Esophagus (tissue), 2 donors: ENCODE measurements around the gene IST1. TPM values are rescaled to one million over a fixed set of nuclear protein-coding genes. Genes with fewer than 3 reads are reported as not detected.

ENCODE experiments used
- H3K27ac ChIP-seq, 2 donors: one replicate each; pipeline ENCODE4 v1.5.1; 2013; ENCODE audit warnings: low read depth in 2 of 2, mild to moderate bottlenecking in 2 of 2, inconsistent platforms in 1 of 2, low read length in 1 of 2, moderate library complexity in 1 of 2
- H3K27me3 ChIP-seq, 2 donors: one replicate each; pipeline ENCODE4 v1.6.1; 2013; ENCODE audit warnings: low read length in 2 of 2, control low read depth in 1 of 2, mild to moderate bottlenecking in 1 of 2; ENCODE audit not compliant: insufficient read depth in 2 of 2, control insufficient read depth in 1 of 2
- H3K36me3 ChIP-seq, 2 donors: one replicate each; pipeline ENCODE4 v1.6.1; 2013; ENCODE audit warnings: low read length in 1 of 2; ENCODE audit not compliant: control insufficient read depth in 2 of 2, insufficient read depth in 2 of 2
- H3K4me1 ChIP-seq, 2 donors: one replicate each; pipeline ENCODE4 v1.6.1; 2013; ENCODE audit warnings: low read length in 1 of 2; ENCODE audit not compliant: control insufficient read depth in 2 of 2, insufficient read depth in 2 of 2
- H3K4me3 ChIP-seq, 2 donors: one replicate each; pipeline ENCODE4 v1.5.1; 2013; ENCODE audit warnings: low read length in 2 of 2, mild to moderate bottlenecking in 2 of 2, low read depth in 1 of 2, moderate library complexity in 1 of 2
- H3K9me3 ChIP-seq, 2 donors: one replicate each; pipeline ENCODE4 v1.6.1; 2013; ENCODE audit warnings: mild to moderate bottlenecking in 2 of 2, low read depth in 1 of 2, low read length in 1 of 2, moderate library complexity in 1 of 2; ENCODE audit not compliant: control insufficient read depth in 2 of 2, insufficient read depth in 1 of 2
- WGBS, 2 donors: extraction: QIAGEN DNeasy Blood & Tissue Kit; methylation state at CpG; one replicate each; pipeline ENCODE4 v1.1.7; 2013; 5-methylcytosine and 5-hydroxymethylcytosine counted together
- polyA plus RNA-seq, 2 donors: library from polyadenylated mRNA; stranded (reverse); fragments of 200-250 nt; gene quantifications; one replicate each; pipeline ENCODE4 v1.2.3, GENCODE V29; 2013
- donor health status: healthy with polysubstance abuse.
- donor health status: Bipolar disorder and iron deficiency.

The IST1 gene
- polyA plus RNA-seq, 2 donors, result 78.8 to 101 TPM

GRCh38 chr16:71943887-71944286 is 48.6 kb downstream of the IST1 start:
- H3K27me3 ChIP-seq, result no peaks in the 10 kb centered on the region
- no peaks in the 10 kb centered on the region for H3K9me3 ChIP-seq
- WGBS, 2 donors, result 43 to 47% methylated on average over 2 of the region's 2 CpGs
- no peaks in the 10 kb centered on the region for H3K36me3 ChIP-seq
- no peak overlapping the region for H3K4me3 ChIP-seq
- no peak overlapping the region for H3K27ac ChIP-seq
- no peaks in the 10 kb centered on the region for H3K4me1 ChIP-seq

GRCh38 chr16:71945616-71946015 is 50.3 kb downstream of the IST1 start:
- no peaks in the 10 kb centered on the region for H3K9me3 ChIP-seq
- H3K4me1 ChIP-seq, result no peaks in the 10 kb centered on the region
- no peaks in the 10 kb centered on the region for H3K36me3 ChIP-seq
- no peak overlapping the region for H3K27ac ChIP-seq
- WGBS, 2 donors, result 74% methylated on average over 6 of the region's 6 CpGs
- no peaks in the 10 kb centered on the region for H3K27me3 ChIP-seq
- no peak overlapping the region for H3K4me3 ChIP-seq

- Histone ChIP-seq H3K27ac (no peak overlapping the region), H3K27me3 (no peaks in the 10 kb centered on the region), H3K4me1 (no peaks in the 10 kb centered on the region), H3K4me3 (no peak overlapping the region), H3K9me3 (no peaks in the 10 kb centered on the region), H3K36me3 (no peaks in the 10 kb centered on the region)
- WGBS, 2 donors, result 53 to 54% methylated on average over 5 of the region's 5 CpGs
Measured at GRCh38 chr16:71952825-71953224, 57.5 kb downstream of the IST1 start.

- no peak overlapping the region for H3K4me3 ChIP-seq
- no peak overlapping the region for H3K27ac ChIP-seq
- no peaks in the 10 kb centered on the region for H3K36me3 ChIP-seq
- no peaks in the 10 kb centered on the region for H3K27me3 ChIP-seq
- H3K9me3 ChIP-seq, result no peaks in the 10 kb centered on the region
- no peaks in the 10 kb centered on the region for H3K4me1 ChIP-seq
- 67 to 70% methylated on average over 5 of the region's 5 CpGs for WGBS, 2 donors
Measured at GRCh38 chr16:71954180-71954579, 58.8 kb downstream of the IST1 start.

DNA sequence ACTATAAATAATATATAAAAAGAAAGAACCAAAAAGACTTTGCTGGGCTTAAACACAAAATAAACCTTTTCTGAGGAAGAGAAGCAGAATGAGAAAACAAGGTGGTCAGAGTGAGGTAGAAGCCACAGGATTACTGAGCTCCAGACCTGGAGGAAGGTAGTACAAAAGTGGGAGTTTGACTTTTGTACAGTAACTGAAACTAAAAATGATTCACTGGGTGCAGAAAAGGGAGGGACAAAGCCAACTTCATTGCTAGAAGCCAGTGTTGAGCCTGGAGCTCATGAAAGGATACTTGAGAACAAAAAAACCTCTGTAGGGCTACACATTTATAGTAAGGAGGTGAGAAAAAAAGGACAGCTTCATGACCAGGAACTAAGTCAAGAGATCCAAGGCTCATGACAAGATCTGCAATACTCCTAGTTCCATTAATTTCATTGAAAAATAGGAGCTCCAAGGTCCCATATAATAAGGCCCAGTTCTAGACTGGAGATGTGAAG is 59.4 kb downstream of the IST1 start:
- H3K4me3 ChIP-seq, result no peak overlapping the region
- H3K4me1 ChIP-seq, result no peaks in the 10 kb centered on the region
- H3K27me3 ChIP-seq, result no peaks in the 10 kb centered on the region
- H3K36me3 ChIP-seq, result no peaks in the 10 kb centered on the region
- H3K9me3 ChIP-seq, result no peaks in the 10 kb centered on the region
- no peak overlapping the region for H3K27ac ChIP-seq

GRCh38 chr16:71956486-71956885 is 61.2 kb downstream of the IST1 start:
- 60 to 61% methylated on average over 3 of the region's 3 CpGs for WGBS, 2 donors

GRCh38 chr16:71961066-71962039 is 66.0 kb downstream of the IST1 start:
- H3K4me1 ChIP-seq, result no peaks in the 10 kb centered on the region
- H3K4me3 ChIP-seq, result no peak overlapping the region
- no peaks in the 10 kb centered on the region for H3K36me3 ChIP-seq
- H3K27ac ChIP-seq, result no peak overlapping the region
- H3K9me3 ChIP-seq, result no peaks in the 10 kb centered on the region
- WGBS, 2 donors, result 58 to 59% methylated on average over 14 of the region's 14 CpGs
- H3K27me3 ChIP-seq, result no peaks in the 10 kb centered on the region

More at GRCh38 chr16:71956486-71956885, 61.2 kb downstream of the IST1 start:
- H3K27me3 ChIP-seq, result no peaks in the 10 kb centered on the region
- H3K27ac ChIP-seq, result no peak overlapping the region
- no peaks in the 10 kb centered on the region for H3K9me3 ChIP-seq
- H3K4me3 ChIP-seq, result no peak overlapping the region
- H3K36me3 ChIP-seq, result no peaks in the 10 kb centered on the region
- no peaks in the 10 kb centered on the region for H3K4me1 ChIP-seq

DNA sequence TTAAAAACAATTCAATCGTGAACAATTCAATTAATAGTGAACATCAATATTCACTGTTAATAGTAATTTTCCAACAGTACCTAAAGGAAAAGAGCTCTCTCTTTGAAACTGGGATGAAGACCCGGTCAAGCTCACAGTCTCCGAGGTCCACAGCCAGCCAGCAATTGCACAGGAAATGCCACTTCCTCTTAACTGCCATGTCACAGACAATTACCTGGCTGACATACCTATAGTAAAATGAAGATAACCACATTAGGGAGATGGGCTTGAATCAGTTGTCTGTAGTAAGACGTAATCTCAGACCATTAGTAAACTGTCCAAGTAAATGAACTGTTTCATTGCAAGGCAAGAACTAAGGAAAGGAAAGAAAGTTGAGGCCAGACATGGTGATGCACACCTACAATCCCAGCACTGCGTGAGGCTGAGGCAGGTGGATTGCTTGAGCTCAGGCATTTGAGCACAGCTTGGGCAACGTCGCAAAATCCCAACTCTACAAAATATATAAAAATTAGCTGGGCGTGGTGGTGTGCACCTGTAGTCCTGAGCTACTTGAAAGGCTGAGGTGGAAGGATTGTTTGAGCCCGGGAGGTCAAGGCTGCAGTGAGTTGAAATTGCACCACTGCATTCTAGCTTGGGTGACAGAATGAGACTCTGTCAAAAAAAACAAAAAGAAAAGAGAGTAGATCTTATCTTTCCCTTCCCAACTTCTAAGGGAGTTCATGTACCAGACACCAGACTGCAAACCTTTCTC is 68.0 kb downstream of the IST1 start:
- Histone ChIP-seq H3K4me3 (no peak overlapping the region), H3K4me1 (no peaks in the 10 kb centered on the region), H3K36me3 (no peaks in the 10 kb centered on the region), H3K27me3 (no peaks in the 10 kb centered on the region), H3K27ac (no peak overlapping the region), H3K9me3 (no peaks in the 10 kb centered on the region)
- WGBS, 2 donors, result 72 to 75% methylated on average over 9 of the region's 9 CpGs

DNA sequence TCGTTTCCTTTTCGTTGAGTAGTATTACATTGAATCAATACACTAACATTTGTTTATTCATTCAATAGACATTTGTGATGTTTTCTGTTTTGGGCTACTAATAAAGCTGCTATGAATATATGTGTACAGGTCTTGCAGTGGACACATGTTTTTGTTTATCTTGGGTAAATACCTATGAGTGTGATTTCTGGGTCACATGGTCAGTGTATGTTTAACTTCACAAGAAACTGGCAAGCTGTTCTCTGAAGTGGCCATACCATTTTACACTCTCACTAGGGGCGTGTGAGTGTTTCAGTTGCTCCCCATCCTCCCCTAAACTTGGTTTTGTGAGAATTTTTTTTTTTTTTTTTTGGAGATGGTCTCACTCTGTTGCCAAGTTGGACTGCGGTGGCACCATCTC is 69.9 kb downstream of the IST1 start:
- 81 to 86% methylated on average over 4 of the region's 4 CpGs for WGBS, 2 donors
- no peaks in the 10 kb centered on the region for H3K27me3 ChIP-seq
- H3K4me3 ChIP-seq, result no peak overlapping the region
- no peaks in the 10 kb centered on the region for H3K9me3 ChIP-seq
- no peak overlapping the region for H3K27ac ChIP-seq
- H3K4me1 ChIP-seq, result no peaks in the 10 kb centered on the region
- H3K36me3 ChIP-seq, result no peaks in the 10 kb centered on the region
